ENCODE results near the gene RNF168. TPM values are rescaled to one million over a fixed set of nuclear protein-coding genes. Genes with fewer than 3 reads are reported as not detected.
A peak's percentile ranks its signal among the peaks of the same experiment; 100 is the strongest.
"Not testable (repeated sequence)": the region's sequence is repeated elsewhere in the genome, so short reads cannot be mapped to it uniquely, and the experiment has no call there.

Gene RNF168
- total RNA-seq, 1 experiment from 2014 or later: 17.1 TPM

DNA sequence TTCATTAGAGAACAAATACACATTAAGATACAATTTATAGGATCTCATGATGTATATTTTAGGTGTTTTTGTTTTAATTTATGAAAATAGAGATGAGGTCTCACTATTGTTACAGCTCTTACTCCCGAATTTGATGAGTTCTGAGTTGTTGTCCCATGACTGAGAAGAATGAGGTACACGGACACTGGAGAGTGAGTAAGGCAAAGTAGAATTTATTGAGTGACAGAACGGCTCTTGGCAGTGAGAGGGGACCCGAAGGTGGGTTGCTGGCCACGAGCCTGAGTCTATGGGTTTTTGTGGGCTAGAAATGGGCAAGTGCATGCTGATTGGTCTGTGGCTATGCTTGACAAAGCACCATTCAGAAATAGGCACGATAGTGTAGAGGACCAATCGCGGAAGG, 3.1 kb upstream of the RNF168 start:
- no peak overlapping the region for H3K27ac ChIP-seq
- peaks cover 9% of the 10 kb centered on the region; the same call in 1 of the 2 replicates for H3K36me3 ChIP-seq
- no peak overlapping the region for H3K4me3 ChIP-seq
- H3K4me1 ChIP-seq (replicated peaks): peaks cover 6% of the 10 kb centered on the region
- H3K27me3 ChIP-seq (replicated peaks): no peaks in the 10 kb centered on the region
- DNase-seq (ENCODE audit: low read depth in 1 of 2, low spot score in 2 of 2): no peak
- H3K9me3 ChIP-seq (replicated peaks): no peaks in the 10 kb centered on the region

DNA sequence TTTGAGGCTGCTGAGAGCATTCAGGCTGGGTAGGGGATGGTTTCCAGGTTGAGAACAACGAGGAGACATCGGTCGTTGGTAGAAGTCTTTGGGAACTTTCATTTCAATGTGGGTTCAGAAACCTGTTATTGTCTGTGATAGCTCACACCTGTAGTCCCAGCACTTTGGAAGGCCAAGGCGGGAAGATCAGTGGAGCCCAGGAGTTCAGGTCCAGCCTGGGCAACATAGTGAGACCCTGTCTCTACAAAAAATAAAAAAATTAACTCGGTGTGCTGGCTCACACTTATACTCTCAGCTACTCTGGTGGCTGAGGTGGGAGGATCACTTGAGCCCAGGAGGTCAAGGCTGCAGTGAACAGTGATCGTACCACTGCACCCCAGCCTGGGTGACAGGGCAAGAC, 988 bp upstream of the RNF168 start:
- H3K9me3 ChIP-seq (replicated peaks): no peaks in the 10 kb centered on the region
- no peak overlapping the region for H3K27ac ChIP-seq
- peaks cover 11% of the 10 kb centered on the region for H3K4me1 ChIP-seq (replicated peaks)
- no peak overlapping the region for H3K4me3 ChIP-seq
- DNase-seq (ENCODE audit: low read depth in 1 of 2, low spot score in 2 of 2): no peak
- peaks cover 30% of the 10 kb centered on the region for H3K36me3 ChIP-seq
- H3K27me3 ChIP-seq (replicated peaks): no peaks in the 10 kb centered on the region

DNA sequence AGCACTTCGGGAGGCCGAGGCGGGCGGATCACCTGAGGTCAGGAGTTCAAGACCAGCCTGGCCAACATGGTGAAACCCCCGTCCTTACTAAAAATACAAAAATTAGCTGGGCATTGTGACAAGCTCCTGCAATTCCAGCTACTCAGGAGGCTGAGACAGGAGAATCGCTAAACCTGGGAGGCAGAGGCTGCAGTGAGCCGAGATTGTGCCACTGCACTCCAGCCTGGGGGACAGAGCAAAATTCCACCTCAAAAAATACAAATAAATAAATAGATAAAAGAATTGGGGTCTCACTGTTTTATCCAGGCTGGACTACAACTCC, 470 bp upstream of the RNF168 start:
- Histone ChIP-seq H3K4me3 (peak overlapping the region; percentile 79), H3K27ac (peak overlapping the region; percentile 45), H3K4me1 (replicated peaks) (peaks cover 11% of the 10 kb centered on the region), H3K36me3 (peaks cover 30% of the 10 kb centered on the region)
- not testable (repeated sequence) for H3K9me3 ChIP-seq (replicated peaks); DNase-seq (ENCODE audit: low read depth in 1 of 2, low spot score in 2 of 2); H3K27me3 ChIP-seq (replicated peaks)

DNA sequence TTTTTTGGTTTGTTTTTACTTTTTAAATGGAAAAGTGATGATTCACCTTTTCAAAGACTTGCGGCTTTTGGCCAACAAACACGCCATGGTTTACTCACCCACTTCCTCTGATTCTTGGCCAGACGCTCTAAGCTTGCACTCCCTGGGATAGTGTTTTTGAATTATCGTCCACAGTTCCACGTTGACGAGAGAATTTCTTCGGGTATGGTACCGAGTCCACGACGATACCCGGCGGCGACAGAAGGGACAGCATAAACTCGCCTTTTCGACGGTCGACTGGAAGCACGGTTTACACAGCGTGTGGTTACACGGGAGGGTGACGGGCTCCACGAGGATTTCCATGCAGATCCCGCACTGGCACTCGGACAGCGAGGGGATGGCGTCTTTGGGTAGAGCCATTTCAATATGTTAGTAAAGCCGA, 783 bp downstream of the RNF168 start:
- H3K4me1 ChIP-seq (replicated peaks): peaks cover 11% of the 10 kb centered on the region
- peak; percentile 70 to 84 for DNase-seq (ENCODE audit: low read depth in 1 of 2, low spot score in 2 of 2)
- peak overlapping the region; percentile 79 for H3K4me3 ChIP-seq
- peak overlapping the region; percentile 76 for H3K27ac ChIP-seq
- H3K9me3 ChIP-seq (replicated peaks): no peaks in the 10 kb centered on the region
- peaks cover 38% of the 10 kb centered on the region for H3K36me3 ChIP-seq
- H3K27me3 ChIP-seq (replicated peaks): no peaks in the 10 kb centered on the region

DNA sequence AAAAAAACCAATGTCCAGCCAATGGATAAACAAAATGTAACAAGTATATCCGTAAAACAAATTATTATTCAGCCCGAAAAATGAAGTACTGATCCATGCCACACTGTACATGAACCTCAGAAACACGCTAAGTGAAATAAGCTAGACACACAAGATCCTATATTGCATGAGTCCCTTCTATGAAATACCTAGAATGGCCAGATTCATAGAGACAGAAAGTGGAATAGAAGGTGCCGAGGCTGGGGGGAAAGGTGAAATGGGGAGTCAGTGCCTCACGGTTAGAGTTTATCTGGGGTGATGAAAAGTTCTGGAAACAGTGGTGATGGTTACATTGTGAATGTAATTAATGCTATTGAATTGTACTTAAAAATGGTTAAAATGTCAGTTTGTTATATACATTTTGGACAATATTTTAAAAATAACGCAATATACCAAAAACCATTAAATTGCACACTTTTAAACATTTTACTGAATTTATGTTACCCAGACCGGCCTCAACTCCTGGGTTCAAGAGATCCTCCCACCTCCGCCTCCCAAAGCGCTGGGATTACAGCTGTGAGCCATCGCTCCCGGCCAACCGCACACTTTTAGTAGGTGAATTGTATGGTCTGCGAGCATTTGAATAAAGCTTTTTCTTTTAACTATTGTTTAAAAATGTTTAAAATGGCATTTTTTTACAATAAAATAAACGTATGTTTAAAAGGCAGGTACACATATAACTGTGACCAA, 2.1 kb downstream of the RNF168 start:
- H3K27ac ChIP-seq: no peak overlapping the region
- DNase-seq (ENCODE audit: low read depth in 1 of 2, low spot score in 2 of 2): no peak
- H3K27me3 ChIP-seq (replicated peaks): no peaks in the 10 kb centered on the region
- peaks cover 39% of the 10 kb centered on the region for H3K36me3 ChIP-seq
- peak overlapping the region; percentile 79 for H3K4me3 ChIP-seq
- H3K4me1 ChIP-seq (replicated peaks): peaks cover 11% of the 10 kb centered on the region
- no peaks in the 10 kb centered on the region for H3K9me3 ChIP-seq (replicated peaks)

DNA sequence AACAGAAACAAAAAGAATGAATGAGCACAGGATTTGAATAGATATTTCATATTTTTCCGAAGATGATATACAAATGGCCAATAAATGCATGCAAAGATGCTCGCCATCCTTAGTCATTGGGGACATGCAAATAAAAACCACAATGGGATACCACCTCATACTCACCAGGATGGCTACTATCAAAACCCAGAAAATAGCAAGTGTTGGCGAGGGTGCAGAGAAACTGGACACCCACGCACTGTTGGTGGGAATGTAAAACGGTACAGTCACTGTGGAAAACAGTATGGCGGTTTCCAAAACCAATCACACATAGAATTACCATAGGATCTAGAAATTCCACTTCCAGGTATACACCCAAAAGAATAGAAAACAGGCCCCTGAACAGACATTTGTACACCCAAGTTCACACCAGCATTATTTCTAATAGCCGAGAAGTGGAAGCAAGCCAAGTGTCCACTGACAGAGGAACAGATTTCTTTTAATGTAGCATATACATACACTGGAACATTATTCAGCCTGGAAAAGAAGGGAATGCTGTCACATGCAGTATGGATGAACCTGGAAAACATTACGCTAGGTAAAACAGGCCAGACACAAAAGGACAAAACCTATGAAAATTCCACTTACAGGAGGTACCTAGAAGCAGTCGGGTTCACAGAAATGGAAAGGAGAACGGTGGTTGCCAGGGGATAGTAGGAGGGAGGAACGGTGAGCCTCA, 3.6 kb downstream of the RNF168 start:
- no peaks in the 10 kb centered on the region for H3K9me3 ChIP-seq (replicated peaks)
- no peak overlapping the region for H3K27ac ChIP-seq
- no peaks in the 10 kb centered on the region for H3K27me3 ChIP-seq (replicated peaks)
- no peak overlapping the region for H3K4me3 ChIP-seq
- peaks cover 50% of the 10 kb centered on the region for H3K36me3 ChIP-seq
- peaks cover 11% of the 10 kb centered on the region for H3K4me1 ChIP-seq (replicated peaks)
- no peak for DNase-seq (ENCODE audit: low read depth in 1 of 2, low spot score in 2 of 2)

DNA sequence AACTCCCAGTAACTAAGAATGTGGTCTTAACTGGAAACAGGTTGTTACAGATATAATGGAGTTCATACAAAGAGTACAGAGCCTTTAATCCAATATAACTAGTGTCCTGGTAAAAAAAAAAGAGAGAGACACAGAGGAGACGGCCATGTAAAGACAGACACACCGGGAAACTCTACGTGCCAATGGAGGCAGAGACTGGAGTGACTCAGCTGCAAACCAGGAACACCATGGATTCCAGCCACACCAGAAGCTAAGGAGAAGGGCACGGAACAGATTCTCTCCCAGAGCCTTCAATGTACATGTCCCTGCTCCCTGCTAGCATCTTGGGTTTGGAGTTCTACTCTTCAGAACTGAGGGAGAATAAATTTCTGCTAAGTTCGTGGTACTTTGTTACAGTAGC, 4.5 kb downstream of the RNF168 start:
- no peak overlapping the region for H3K27ac ChIP-seq
- H3K4me1 ChIP-seq (replicated peaks): peaks cover 8% of the 10 kb centered on the region
- no peak overlapping the region for H3K4me3 ChIP-seq
- no peaks in the 10 kb centered on the region for H3K9me3 ChIP-seq (replicated peaks)
- no peak for DNase-seq (ENCODE audit: low read depth in 1 of 2, low spot score in 2 of 2)
- no peaks in the 10 kb centered on the region for H3K27me3 ChIP-seq (replicated peaks)
- H3K36me3 ChIP-seq: peaks cover 50% of the 10 kb centered on the region

DNA sequence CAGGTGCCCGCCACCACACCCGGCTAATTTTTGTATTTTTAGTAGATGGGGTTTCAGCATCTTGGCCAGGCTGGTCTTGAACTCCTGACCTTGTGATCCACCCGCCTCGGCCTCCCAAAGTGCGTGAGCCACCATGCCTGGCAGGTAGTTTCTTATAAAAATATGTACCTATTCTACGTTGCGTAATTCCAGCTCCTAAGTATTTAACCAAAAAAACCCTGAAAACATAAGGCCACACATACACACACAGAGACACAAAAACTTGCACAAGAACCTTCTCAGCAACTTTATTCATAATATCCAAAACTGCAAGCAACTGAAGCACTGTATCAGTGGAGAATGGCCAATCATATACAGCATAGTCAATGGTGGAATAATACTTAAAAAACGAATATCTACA, 5.3 kb downstream of the RNF168 start:
- Histone ChIP-seq H3K4me1 (replicated peaks) (peaks cover 5% of the 10 kb centered on the region), H3K27ac (no peak overlapping the region)
- DNase-seq (ENCODE audit: low read depth in 1 of 2, low spot score in 2 of 2): no peak

DNA sequence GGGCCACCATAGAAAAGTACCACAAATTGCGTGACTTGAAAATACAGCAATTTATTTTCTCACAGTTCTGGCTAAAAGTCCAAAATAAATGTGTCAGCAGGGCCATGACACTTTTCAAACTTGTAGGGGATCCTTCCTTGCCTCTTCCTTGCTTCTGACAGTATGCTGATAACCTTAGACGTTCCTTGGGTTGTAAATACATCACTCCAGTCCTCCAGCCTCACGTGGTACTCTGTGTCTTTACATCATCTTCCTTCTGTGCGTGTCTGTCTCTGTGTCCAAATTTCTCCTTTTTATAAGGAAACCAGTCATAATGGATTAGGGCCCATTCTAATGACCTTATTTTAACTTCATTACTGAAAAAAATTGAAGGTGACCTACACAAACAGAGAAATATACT, 7.4 kb downstream of the RNF168 start:
- DNase-seq (ENCODE audit: low read depth in 1 of 2, low spot score in 2 of 2): no peak
- Histone ChIP-seq H3K27me3 (replicated peaks) (no peaks in the 10 kb centered on the region), H3K27ac (no peak overlapping the region), H3K4me3 (no peak overlapping the region), H3K4me1 (replicated peaks) (peaks cover 5% of the 10 kb centered on the region), H3K36me3 (peaks cover 36% of the 10 kb centered on the region), H3K9me3 (replicated peaks) (no peaks in the 10 kb centered on the region)

More for the DNA sequence above, 5.3 kb downstream of the RNF168 start:
- no peaks in the 10 kb centered on the region for H3K9me3 ChIP-seq (replicated peaks)
- peaks cover 49% of the 10 kb centered on the region for H3K36me3 ChIP-seq
- H3K27me3 ChIP-seq (replicated peaks): no peaks in the 10 kb centered on the region
- H3K4me3 ChIP-seq: no peak overlapping the region

DNA sequence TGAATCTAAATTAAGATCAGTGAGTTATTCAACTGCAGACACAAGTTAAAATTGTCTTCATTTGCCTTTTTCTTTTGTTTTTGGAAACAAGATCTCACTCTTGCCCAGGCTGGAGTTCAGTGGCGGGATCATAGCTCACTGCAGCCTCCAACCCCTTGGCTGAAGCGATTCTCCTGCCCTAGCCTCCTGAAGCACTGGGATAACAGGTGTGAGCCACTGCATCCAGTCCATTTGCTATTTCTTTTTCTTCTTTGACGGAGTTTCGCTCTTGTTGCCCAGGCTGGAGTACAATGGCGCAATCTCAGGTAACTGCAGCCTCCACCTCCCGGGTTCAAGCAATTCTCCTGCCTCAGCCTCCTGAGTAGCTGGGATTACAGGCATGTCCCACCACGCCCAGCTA, 10.3 kb downstream of the RNF168 start:
- Histone ChIP-seq H3K9me3 (replicated peaks) (no peaks in the 10 kb centered on the region), H3K36me3 (peaks cover 18% of the 10 kb centered on the region), H3K4me1 (replicated peaks) (no peaks in the 10 kb centered on the region), H3K27me3 (replicated peaks) (no peaks in the 10 kb centered on the region), H3K27ac (no peak overlapping the region), H3K4me3 (no peak overlapping the region)
- DNase-seq (ENCODE audit: low read depth in 1 of 2, low spot score in 2 of 2): no peak

DNA sequence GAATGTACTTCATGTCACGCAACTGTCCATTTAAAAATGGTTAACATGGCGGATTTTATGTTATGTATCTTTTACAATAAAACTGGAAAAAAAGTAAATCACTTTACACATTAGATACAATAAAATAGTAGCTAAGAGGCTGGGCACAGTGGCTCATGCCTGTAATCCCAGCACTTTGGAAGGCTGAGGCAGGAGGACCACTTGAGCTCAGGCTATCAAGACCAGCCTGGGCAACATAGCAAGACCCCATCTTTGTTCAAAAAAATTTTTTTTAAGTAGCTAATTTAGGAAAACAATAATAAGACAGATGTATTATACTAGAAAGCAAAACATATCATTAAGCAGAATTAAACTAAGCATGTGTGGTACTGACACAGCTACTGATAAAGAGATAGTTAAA, 11.5 kb downstream of the RNF168 start:
- no peaks in the 10 kb centered on the region for H3K4me1 ChIP-seq (replicated peaks)
- no peaks in the 10 kb centered on the region for H3K27me3 ChIP-seq (replicated peaks)
- H3K9me3 ChIP-seq (replicated peaks): no peaks in the 10 kb centered on the region
- no peak for DNase-seq (ENCODE audit: low read depth in 1 of 2, low spot score in 2 of 2)
- peaks cover 21% of the 10 kb centered on the region for H3K36me3 ChIP-seq
- H3K4me3 ChIP-seq: no peak overlapping the region
- no peak overlapping the region for H3K27ac ChIP-seq

DNA sequence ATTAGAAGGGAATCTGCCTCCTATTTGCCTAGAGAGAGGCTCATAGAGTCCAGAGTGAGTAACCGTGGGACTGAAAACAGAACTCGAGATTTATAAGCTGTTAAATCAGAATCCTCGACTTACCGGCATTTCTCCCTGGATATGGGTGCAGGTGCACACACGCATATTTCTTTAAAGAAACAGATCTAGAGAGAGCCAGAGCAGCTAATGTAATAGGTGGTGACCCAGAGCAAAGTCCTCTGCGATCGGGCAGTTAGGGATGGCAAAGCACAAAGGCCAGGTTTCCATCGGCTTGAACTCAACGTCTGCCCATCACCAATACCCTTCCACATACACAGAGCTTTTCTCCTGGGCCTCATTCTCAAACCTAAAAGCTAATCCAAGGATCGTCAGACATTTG, 13.8 kb downstream of the RNF168 start:
- no peak overlapping the region for H3K4me3 ChIP-seq
- no peak for DNase-seq (ENCODE audit: low read depth in 1 of 2, low spot score in 2 of 2)
- no peak overlapping the region for H3K27ac ChIP-seq
- no peaks in the 10 kb centered on the region for H3K9me3 ChIP-seq (replicated peaks)
- no peaks in the 10 kb centered on the region for H3K4me1 ChIP-seq (replicated peaks)
- no peaks in the 10 kb centered on the region for H3K27me3 ChIP-seq (replicated peaks)
- peaks cover 31% of the 10 kb centered on the region for H3K36me3 ChIP-seq

DNA sequence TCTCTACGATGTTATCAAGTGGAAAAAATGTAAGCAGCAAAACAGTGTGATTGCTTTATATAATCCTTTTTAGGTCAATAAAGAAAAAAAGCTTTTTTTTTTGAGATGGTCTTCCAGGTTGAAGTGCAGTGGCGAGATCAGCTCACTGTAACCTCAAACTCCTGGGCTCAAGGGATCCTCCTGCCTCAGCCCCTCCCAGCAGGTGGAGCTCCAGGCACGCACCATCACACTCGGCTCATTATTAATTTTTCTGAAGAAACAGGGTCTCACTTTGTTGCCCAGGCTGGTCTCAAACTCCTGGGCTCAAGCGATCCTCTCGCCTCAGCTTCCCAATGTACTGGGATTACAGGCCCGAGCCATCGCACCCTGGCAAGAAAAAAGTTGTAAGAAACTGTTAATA, 17.3 kb downstream of the RNF168 start:
- no peaks in the 10 kb centered on the region for H3K9me3 ChIP-seq (replicated peaks)
- H3K4me3 ChIP-seq: no peak overlapping the region
- H3K4me1 ChIP-seq (replicated peaks): no peaks in the 10 kb centered on the region
- peaks cover 54% of the 10 kb centered on the region for H3K36me3 ChIP-seq
- no peak for DNase-seq (ENCODE audit: low read depth in 1 of 2, low spot score in 2 of 2)
- H3K27ac ChIP-seq: no peak overlapping the region
- no peaks in the 10 kb centered on the region for H3K27me3 ChIP-seq (replicated peaks)

DNA sequence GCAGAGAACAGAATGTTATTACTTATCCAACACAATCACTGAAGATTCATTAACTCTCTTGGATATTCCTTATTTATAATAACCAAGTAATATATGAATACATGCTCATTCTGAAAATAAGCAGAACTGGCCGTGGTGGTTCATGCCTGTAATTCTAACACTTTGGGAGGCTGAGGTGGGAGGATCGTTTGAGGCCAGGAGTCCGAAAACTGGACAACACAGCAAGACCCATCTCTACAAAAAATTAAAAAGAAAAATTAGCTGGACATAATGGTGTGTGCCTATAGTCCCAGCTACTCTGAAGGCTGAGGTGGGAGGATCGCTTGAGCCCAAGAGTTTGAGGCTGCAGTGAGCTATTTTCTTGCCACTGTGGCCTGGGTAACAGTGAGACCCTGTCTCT, 25.9 kb downstream of the RNF168 start:
- Histone ChIP-seq H3K27me3 (replicated peaks) (no peaks in the 10 kb centered on the region), H3K4me3 (no peak overlapping the region), H3K4me1 (replicated peaks) (no peaks in the 10 kb centered on the region), H3K9me3 (replicated peaks) (no peaks in the 10 kb centered on the region), H3K27ac (no peak overlapping the region), H3K36me3 (peaks cover 67% of the 10 kb centered on the region)
- no peak for DNase-seq (ENCODE audit: low read depth in 1 of 2, low spot score in 2 of 2)

Measured in SJSA1 (cell line).